ENCODE data around the gene TYROBP. TPM values are rescaled to one million over a fixed set of nuclear protein-coding genes. Genes with fewer than 3 reads are reported as not detected.
A peak's percentile ranks its signal among the peaks of the same experiment; 100 is the strongest.

Gene TYROBP
- total and polyA plus RNA-seq, 2 of the 4 experiments (the other 2 are of a cell fraction): not detected

DNA sequence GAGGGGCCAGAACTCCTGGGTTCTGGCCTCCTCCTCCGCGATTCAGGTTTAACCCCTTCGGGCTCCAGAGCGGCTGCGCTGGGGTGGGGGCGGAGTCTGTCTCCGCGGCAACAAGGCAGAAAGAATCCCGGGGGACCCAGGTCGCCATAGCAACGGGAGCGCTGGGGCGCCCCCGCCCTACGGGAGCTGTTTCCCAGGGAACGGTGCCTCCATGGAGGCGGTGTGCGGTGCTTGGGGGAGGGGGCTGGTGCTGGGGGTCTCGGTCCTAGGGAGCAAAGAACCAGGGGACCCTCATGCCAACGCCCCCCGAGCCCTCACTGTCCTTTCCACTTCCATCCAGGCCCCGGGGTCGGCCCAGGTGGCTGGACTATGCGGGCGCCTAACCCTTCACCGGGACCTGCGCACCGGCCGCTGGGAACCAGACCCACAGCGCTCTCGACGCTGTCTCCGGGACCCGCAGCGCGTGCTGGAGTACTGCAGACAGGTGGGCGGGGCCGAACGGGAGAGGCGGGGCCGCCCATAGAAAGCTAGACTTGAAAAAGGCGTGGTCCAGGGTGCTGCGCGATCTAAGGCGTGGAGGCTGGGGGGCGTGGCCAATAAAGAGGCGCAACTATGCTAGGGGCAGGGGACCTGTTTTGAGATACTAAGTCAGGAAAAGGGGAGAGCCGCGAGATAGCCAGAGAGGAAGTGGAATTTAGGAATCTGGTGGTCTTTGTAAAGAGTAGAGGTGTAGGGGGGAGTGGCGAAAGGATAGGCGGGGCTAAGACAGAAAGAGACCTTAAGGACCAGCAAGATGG lies 38.6 kb downstream of the TYROBP start:
- ChIA-PET CTCF (interaction anchor here (0.7 kb wide), 1 partner anchor 351 kb away, joined by 3 read pairs; no protein-coding TSS in a partner anchor), POLR2A (ENCODE audit: unreplicated experiment) (no interaction called here)

More for the DNA sequence above, 38.6 kb downstream of the TYROBP start:
- H4K91ac ChIP-seq (ENCODE audit: insufficient read depth, low read depth, low read length): no peak overlapping the region
- intact Hi-C loops (cut with micrococcal nuclease): no loop called here
- H3K4me3 ChIP-seq (ENCODE audit: insufficient read depth, low read depth, low read length): peak overlapping the region; percentile 28; the same call in 1 of the 2 replicates
- TF ChIP-seq RFX5 (IDR thresholded peaks at IDR 0.05; ENCODE audit: low read depth, low read length) (no peak), SMC3 (IDR thresholded peaks at IDR 0.05; ENCODE audit: low read depth, low read length) (no peak), CTCF (conservative IDR thresholded peaks at IDR 0.05; ENCODE audit: low read depth, low read length) (no peak), MAZ (IDR thresholded peaks at IDR 0.05; ENCODE audit: borderline replicate concordance, low read depth, low read length) (no peak), CHD1 (IDR thresholded peaks at IDR 0.05; ENCODE audit: low read depth, low read length) (no peak), MAFK (IDR thresholded peaks at IDR 0.05; ENCODE audit: low read depth, low read length) (no peak)
- TF ChIP-seq, protein P1, sequence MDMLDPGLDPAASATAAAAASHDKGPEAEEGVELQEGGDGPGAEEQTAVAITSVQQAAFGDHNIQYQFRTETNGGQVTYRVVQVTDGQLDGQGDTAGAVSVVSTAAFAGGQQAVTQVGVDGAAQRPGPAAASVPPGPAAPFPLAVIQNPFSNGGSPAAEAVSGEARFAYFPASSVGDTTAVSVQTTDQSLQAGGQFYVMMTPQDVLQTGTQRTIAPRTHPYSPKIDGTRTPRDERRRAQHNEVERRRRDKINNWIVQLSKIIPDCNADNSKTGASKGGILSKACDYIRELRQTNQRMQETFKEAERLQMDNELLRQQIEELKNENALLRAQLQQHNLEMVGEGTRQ (IDR thresholded peaks at IDR 0.05; ENCODE audit: low read depth, low read length): no peak
- H2AFZ ChIP-seq (replicated peaks; ENCODE audit: low read length, poor library complexity): peak overlapping the region; percentile 85
- H2BK120ac ChIP-seq (ENCODE audit: low read depth, low read length): no peak overlapping the region
- H3K14ac ChIP-seq (replicated peaks; ENCODE audit: low read depth, low read length): no peak overlapping the region
- H3K4me1 ChIP-seq (ENCODE audit: control insufficient read depth, insufficient read depth, low read length): peaks cover 4% of the 10 kb centered on the region
- H3K27ac ChIP-seq (ENCODE audit: insufficient read depth, low read length): no peak overlapping the region
- in situ Hi-C loops (cut with MboI; ENCODE audit: low sequenced_read_pairs): no loop called here
- no peak overlapping the region for H2BK20ac ChIP-seq (ENCODE audit: low read depth, low read length)
- no peak overlapping the region; the same call in 1 of the 2 replicates for H2AK5ac ChIP-seq (ENCODE audit: low read depth, low read length)
- H3K9me1 ChIP-seq (ENCODE audit: insufficient read depth, low read length): peaks cover 2% of the 10 kb centered on the region
- no peak overlapping the region for H2BK15ac ChIP-seq (ENCODE audit: low read depth, low read length)
- H3K79me1 ChIP-seq (ENCODE audit: low read depth in 1 of 2, low read length in 2 of 2): no peaks in the 10 kb centered on the region
- no peak overlapping the region for H4K8ac ChIP-seq (ENCODE audit: low read depth in 2 of 2, low read length in 2 of 2)
- peak overlapping the region; percentile 85 for H3K4me2 ChIP-seq (ENCODE audit: low read depth, low read length)
- peak; percentile 84 for ATAC-seq (ENCODE audit: low read depth)
- no peaks in the 10 kb centered on the region for H3K36me3 ChIP-seq (ENCODE audit: control insufficient read depth, insufficient read depth, low read length)
- peak; percentile 61 for DNase-seq
- H3K56ac ChIP-seq (ENCODE audit: extremely low read depth, insufficient read depth, low read length): no peak overlapping the region
- no peak overlapping the region for H3K4ac ChIP-seq (ENCODE audit: low read depth, low read length)
- no peak overlapping the region for H3K9ac ChIP-seq (ENCODE audit: low read depth, low read length)
- H4K5ac ChIP-seq (ENCODE audit: low read depth, low read length): no peak overlapping the region
- no TSS peak for BruUV-seq (replicated peaks)
- no peak overlapping the region for H2AK9ac ChIP-seq (replicated peaks; ENCODE audit: low read depth, low read length, poor library complexity)
- WGBS, 2 experiments (ENCODE audit: extremely low coverage in 2 of 2, insufficient read length in 1 of 2): 1% methylated on average over 21 of the region's 51 CpGs; no CpG with 5 or more reads in 1 of the 2 experiments
- dilution Hi-C loops (cut with HindIII; ENCODE audit: low sequenced_read_pairs, unreplicated experiment): no loop called here
- no peaks in the 10 kb centered on the region for H3K9me3 ChIP-seq (ENCODE audit: control insufficient read depth, insufficient read depth, low read length)
- no peak overlapping the region for H3K18ac ChIP-seq (ENCODE audit: low read depth, low read length)
- H3K23ac ChIP-seq (ENCODE audit: low read depth, low read length): no peak overlapping the region
- peaks cover 12% of the 10 kb centered on the region for H3K27me3 ChIP-seq (ENCODE audit: control insufficient read depth, insufficient read depth, low read length)
- no peaks in the 10 kb centered on the region for H4K20me1 ChIP-seq (ENCODE audit: insufficient read depth, low read length)
- H2BK5ac ChIP-seq (ENCODE audit: low read depth, low read length, poor library complexity, severe bottlenecking): no peak overlapping the region
